Left ventricle myocardium superior (tissue), 1 donor: ENCODE data around the gene NME9. TPM values are rescaled to one million over a fixed set of nuclear protein-coding genes. Genes with fewer than 3 reads are reported as not detected.

ENCODE experiments used
- ATAC-seq: fragments of 200-7000 bp; cut with Tn5 transposase; one replicate; pipeline ENCODE4 v1.9.1; 2020; ENCODE audit warnings: mild to moderate bottlenecking, moderate library complexity
- DNase-seq: peaks from one replicate; pipeline ENCODE4 v3.0.0-alpha.2; 2020
- intact Hi-C: fragments of 100-400 bp; cut with micrococcal nuclease; formaldehyde crosslinking; loops from one replicate; pipeline ENCODE4 v1.11.0; 2022
- total RNA-seq: library from RNA; stranded (reverse); fragmentation: NEBNext Ultra II Directional; extraction: Animal tissue kit (Norgen Biotek cat#: 25700); gene quantifications from one replicate; pipeline ENCODE4 v1.2.1, GENCODE V29; 2021
- donor health status: DM: no; HTN: yes; CAD: no; lungs with severe emphysema.

NME9 gene
- total RNA-seq, 1 donor from 2014 or later = 0.59 TPM

- intact Hi-C loops = no loop called here
- ATAC-seq = no peak
- DNase-seq = no peak
Observed at GRCh38 chr3:138344754-138345153, 15.1 kb upstream of the NME9 start.

- no peak for DNase-seq
- intact Hi-C loops = no loop called here
- no peak for ATAC-seq
Observed at GRCh38 chr3:138340511-138340910, 10.9 kb upstream of the NME9 start.

DNA sequence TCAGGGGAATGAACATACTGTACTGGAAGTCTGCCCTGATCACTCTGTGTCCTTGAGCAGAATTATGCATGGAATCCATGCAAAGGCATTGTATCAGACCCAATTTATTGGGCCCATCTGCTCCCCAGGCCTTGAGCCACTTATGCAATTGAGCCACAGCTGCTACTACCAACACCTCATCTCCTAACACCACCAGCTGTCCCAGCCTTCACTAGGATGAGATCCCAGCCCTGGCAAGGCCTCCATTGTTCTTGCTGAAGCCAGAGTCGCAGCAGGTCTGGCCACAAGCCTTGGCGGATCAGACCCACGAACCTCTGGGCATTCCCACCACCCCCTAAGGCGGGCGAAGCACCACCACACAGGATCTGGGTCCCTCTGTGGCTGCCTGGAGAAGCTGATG is 9.2 kb upstream of the NME9 start:
- ATAC-seq (peak; percentile 63), DNase-seq (peak; percentile 46)
- intact Hi-C loops = no loop called here

DNA sequence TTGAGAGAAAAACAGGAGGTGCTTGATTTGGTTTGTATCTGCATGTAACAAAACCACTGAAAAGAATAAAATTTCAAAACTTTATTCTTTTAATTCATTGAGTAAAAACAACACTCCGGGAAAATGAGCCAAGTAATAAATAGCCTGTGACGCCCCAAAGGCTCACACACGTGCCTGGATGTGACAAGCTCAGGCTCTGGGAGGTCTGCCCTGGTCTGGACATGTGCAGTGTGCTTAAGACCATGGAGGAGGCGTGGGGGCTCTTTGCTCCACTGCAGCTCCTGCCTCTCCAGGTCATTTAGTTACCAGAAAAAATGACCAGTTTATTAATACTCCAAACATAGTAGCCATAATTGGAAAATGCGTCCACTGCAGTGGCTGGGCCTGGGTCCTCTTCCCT is 8.6 kb upstream of the NME9 start:
- ATAC-seq (peak; percentile 80), DNase-seq (no peak)
- intact Hi-C loops = no loop called here

DNA sequence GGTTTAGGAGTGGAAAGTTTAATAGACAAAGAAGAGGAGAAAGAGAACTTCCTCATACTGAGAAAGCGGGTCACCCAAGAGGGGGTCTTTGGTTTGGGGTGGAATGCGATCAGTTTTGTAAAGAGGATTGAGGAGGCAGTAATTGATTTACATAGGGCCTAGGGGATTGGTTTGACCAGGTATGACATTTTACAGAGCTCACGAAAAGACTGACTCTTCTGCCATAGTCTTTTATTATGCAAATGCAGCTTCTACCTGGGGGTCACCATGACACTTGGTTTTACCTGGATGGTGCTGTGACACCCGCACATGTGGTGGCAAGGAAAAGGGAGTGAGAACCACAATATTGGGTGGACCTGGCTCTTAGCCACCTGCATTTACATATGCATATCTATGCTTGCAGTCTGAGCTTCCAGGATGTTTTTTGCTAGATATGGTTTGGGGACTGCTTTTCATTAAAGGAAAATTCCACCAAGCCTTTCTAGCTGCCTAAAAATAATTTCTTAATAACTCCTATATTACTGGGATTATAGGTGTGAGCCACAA is 6.9 kb upstream of the NME9 start:
- DNase-seq (no peak), ATAC-seq (no peak)
- intact Hi-C loops = no loop called here

DNA sequence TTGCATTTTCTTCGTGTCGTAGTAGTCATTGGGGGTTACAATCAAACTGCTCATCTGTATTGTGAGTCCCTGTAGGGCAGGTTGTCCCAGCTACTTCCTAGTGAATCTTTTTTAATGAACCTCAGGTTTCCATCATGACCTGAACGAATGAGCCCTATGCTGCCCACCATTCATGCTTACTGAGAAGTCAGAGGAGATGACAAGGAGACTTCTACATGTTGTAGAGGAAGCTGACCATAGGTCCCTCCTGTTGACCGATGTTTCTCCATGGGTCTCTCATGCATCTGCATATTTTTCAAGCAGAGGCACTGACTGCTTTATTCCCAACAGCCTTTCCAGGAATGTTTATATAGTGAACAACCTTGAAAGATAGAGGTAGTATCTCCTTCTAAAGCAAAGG is 5.0 kb upstream of the NME9 start:
- ATAC-seq = no peak
- intact Hi-C loops = no loop called here
- no peak for DNase-seq

GRCh38 chr3:138332472-138333073 is 2.9 kb upstream of the NME9 start:
- ATAC-seq = no peak
- no peak for DNase-seq
- intact Hi-C loops = no loop called here

DNA sequence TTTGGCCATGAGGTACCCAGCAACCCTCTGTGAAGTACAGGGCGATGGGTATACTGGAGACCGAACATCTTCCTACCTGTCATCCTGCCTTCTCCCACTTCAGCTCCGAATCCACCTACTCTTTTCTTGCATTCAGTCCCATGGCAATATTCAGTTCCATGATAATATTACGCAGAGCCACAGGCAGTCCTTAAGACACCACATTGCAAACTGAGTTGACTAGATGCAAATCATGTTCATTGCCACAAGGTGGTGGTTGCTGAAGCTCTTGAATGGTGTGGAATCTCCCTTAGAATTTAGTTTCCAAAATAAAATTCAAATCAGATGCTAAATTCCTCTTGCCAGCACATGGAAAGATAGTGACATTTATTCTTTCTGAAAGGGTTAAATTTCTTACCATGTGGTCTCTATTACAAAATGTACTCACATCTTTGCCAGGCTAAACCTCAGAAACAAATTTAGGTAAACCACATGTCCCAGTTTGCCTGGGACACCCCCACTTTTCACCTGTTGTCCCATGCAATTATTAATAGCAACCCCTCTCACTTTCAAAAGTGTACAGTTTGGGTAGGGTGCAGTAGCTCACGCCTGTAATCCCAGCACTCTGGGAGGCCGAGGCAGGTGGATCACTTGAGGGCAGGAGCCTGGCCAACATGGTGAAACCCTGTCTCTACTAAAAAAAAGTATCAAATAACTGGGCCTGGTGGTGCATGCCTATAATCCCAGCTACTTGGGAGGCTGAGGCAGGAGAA is 1.7 kb upstream of the NME9 start:
- DNase-seq = no peak
- intact Hi-C loops = no loop called here
- no peak for ATAC-seq

DNA sequence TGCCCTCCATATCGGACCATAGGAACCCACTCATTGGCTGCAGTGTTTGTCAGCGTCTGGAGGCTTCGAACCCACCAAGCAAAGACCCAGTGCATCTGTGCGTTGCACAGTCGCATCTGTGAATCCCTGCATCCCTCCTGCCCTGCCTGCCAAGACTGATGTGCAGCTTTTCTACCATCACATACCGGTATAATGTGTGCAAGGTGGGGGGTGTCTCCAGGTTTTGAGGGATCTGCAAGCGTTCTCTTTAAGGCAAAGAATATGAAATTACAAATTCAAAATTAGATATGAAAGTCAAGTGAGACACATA is 288 bp upstream of the NME9 start:
- intact Hi-C loops = no loop called here
- ATAC-seq = no peak

DNA sequence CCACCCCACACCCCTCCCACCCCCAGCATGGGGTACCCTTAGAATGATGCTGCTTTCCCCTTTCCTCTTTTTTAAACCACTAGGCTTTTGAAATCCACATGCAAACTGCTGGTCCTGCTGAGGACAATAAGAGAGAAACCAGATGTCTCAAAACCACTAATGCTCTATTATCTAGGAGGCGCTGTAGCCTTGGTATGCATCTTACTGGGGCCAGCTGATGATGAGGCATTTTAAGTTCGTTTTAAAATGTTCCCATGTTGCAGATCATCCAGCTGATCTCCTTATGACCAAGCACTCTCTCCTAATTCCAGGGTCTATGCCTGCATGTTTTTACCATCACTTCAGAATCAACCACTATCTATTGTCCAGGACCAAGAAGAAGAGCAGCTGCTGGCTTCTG is 1.3 kb downstream of the NME9 start:
- intact Hi-C loops = no loop called here
- ATAC-seq = no peak
- no peak for DNase-seq

More for the DNA sequence above, 288 bp upstream of the NME9 start:
- no peak for DNase-seq

DNA sequence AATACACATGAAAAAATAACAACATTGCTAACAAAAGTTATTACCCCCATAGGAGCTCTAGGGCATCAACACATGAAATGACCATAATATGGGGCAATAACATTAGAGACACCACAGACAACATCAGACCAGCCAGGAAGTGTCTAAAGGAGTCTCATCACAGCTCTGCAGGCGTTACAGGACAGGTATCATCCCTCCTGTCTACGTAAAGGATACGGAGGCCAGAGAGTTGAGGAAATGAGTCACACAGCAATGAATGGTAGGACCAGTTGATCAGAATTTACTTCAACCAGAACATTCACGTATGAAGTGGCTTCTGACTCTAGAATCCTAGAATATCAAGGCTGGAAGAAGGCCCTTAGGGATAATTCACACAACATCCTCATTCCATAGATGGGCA is 1.8 kb downstream of the NME9 start:
- intact Hi-C loops = no loop called here
- DNase-seq (no peak), ATAC-seq (no peak)

GRCh38 chr3:138326866-138327595 is 2.6 kb downstream of the NME9 start:
- no peak for ATAC-seq
- intact Hi-C loops = no loop called here

GRCh38 chr3:138325990-138326389 is 3.7 kb downstream of the NME9 start:
- DNase-seq (no peak), ATAC-seq (no peak)
- intact Hi-C loops = no loop called here

More at GRCh38 chr3:138326866-138327595, 2.6 kb downstream of the NME9 start:
- no peak for DNase-seq

GRCh38 chr3:138323971-138324370 is 5.7 kb downstream of the NME9 start:
- DNase-seq (no peak), ATAC-seq (no peak)
- intact Hi-C loops = no loop called here

GRCh38 chr3:138317687-138318086 is 12.0 kb downstream of the NME9 start:
- intact Hi-C loops = no loop called here
- DNase-seq (no peak), ATAC-seq (no peak)

GRCh38 chr3:138314751-138315150 is 14.9 kb downstream of the NME9 start:
- no peak for ATAC-seq
- DNase-seq = no peak
- intact Hi-C loops = no loop called here

DNA sequence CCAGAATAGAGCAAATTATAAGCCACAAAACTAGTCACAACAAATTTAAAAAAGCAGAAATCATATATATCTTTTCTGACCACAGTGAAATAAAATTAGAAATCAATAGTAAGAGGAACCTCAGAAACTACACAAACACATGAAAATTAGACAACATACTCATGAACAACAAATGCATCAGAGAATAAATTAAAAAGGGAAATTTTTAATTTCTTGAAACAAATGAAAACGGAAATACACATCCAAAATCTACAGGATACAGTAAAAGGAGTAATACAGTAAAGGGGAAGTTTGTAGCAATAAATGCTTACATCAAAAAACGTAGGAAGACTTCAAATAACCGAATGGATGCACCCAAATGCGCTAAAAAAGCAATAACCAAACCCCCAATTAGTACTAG is 19.2 kb downstream of the NME9 start:
- DNase-seq (no peak), ATAC-seq (no peak)
- intact Hi-C loops = no loop called here

DNA sequence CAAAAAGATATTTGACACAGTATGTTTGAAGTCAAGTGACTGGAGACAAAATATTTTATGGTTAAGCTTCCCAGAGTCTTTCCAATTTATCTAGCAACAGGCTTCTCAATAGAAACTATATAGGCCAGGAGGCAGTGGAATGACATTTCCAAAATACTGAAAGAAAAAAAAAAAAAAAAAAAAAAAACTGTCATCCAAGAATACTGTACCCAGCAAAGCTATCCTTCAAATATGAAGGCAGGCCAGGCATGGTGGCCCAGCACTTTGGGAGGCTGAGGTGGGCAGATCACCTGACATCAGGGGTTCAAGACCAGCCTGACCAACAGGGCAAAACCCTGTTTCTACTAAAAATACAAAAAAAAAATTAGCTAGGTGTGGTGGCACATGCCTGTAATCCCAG is 20.9 kb downstream of the NME9 start:
- ATAC-seq = no peak
- intact Hi-C loops = no loop called here

DNA sequence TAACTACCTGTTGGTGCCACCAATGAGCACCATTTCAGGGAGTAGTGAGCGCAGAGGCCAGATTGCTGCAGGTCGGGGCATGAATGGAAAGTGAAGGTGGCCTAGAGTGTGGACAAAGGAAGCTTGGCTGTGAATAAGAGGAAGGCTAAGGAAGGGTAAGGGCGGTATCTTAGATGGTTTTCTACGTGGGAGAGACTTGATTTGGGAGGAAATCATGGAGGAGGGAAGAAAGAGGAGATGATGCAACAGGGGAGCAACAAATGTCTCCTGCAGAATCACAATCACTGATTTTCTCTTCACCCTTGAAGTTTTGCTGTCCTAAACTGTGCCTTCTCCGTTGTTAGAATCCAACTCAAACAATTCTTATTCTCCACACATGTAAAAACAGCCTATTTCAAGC is 21.8 kb downstream of the NME9 start:
- no peak for ATAC-seq
- intact Hi-C loops = no loop called here
- no peak for DNase-seq

More for the DNA sequence above, 20.9 kb downstream of the NME9 start:
- DNase-seq = no peak

DNA sequence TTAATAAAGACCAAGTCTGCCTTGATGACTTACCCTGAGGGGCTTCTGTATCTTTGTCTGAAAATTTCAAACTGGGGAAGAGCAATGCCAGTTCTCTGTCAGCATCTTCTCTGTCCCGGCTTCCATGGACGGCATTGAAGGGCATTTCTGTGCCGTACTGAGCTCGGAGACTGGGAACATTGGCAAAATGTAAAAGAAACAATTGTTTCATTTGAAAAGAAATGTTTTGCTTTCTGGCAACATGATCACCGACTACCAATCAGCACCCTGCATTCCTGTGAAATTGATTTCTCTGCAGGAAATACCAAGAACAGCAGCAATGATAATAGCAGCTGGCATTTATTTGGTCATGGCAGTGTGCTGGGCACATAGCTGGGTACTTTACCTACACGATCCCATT is 26.2 kb downstream of the NME9 start:
- ATAC-seq = no peak

More for the DNA sequence above, 26.2 kb downstream of the NME9 start:
- intact Hi-C loops = no loop called here
- DNase-seq = no peak
